Adrenal gland (tissue), 12 donors: ENCODE data around the gene COL26A1. TPM values are rescaled to one million over a fixed set of nuclear protein-coding genes. Genes with fewer than 3 reads are reported as not detected.

Experiments
- DNase-seq, 7 donors: peaks; one replicate each; pipeline ENCODE4 v3.0.0-alpha.2; 2019 to 2020
- H3K27ac ChIP-seq, 5 donors: fragments of 200-600 bp; sonication (generic) in 4 of 5; 1 replicate in 3 of 5; 2 replicates in 2 of 5; pipeline versions ENCODE4 v1.5.1 to v1.8.0; 2016 to 2020; ENCODE audit warnings: mild to moderate bottlenecking in 1 of 5
- H3K27me3 ChIP-seq: fragments of 200-600 bp; 2 replicates; pipeline ENCODE4 v1.8.0; 2021
- H3K36me3 ChIP-seq, 2 donors: fragments of 200-600 bp; replicated peaks in 1 of 2; 1 replicate in 1 of 2; 2 replicates in 1 of 2; pipeline versions ENCODE4 v1.5.1 to v1.8.0; 2018 to 2022
- H3K4me1 ChIP-seq, 2 donors: fragments of 200-600 bp; replicated peaks in 1 of 2; 1 replicate in 1 of 2; 2 replicates in 1 of 2; pipeline versions ENCODE4 v1.5.1 to v1.8.0; 2018 to 2021
- H3K4me3 ChIP-seq, 4 donors: fragments of 200-600 bp; sonication (generic) in 3 of 4; one replicate each; pipeline ENCODE4 v1.5.1; 2016 to 2018
- H3K9me3 ChIP-seq, 3 donors: fragments of 200-600 bp; sonication (generic) in 1 of 3; replicated peaks in 1 of 3; 1 replicate in 2 of 3; 2 replicates in 1 of 3; pipeline versions ENCODE4 v1.5.1 to v1.8.0; 2016 to 2021
- POLR2A ChIP-seq, 2 donors: fragments of 450-650 bp; IDR thresholded peaks; one replicate each; pipeline ENCODE4 v1.6.1; 2017; ENCODE audit warnings: antibody characterized with exemption in 2 of 2, mild to moderate bottlenecking in 2 of 2, moderate library complexity in 1 of 2
- WGBS, 4 donors: extraction: QIAGEN DNeasy Blood & Tissue Kit in 2 of 4; methylation state at CpG; one replicate each; pipeline versions ENCODE4 v1.1.5 to v1.1.7; 2013 to 2017; 5-methylcytosine and 5-hydroxymethylcytosine counted together
- intact Hi-C, 2 donors: fragments of 100-400 bp; cut with DNase I; formaldehyde crosslinking; loops; one replicate each; pipeline versions ENCODE4 v1.14.1 to v1.15.0; 2022 to 2023
- polyA plus RNA-seq, 3 donors: library from polyadenylated mRNA; stranded (reverse); fragments of 200-250 nt in 2 of 3; fragments of 350-450 nt in 1 of 3; fragmentation: Illumina TruSeq in 1 of 3; extraction: RNeasy Lipid Tissue Mini Kit (QIAGEN cat#74804) in 1 of 3; gene quantifications; one replicate each; pipeline ENCODE4 v1.2.3, GENCODE V29; 2013 to 2014
- total RNA-seq, 9 donors: library from RNA; depleted of rRNA in 4 of 9; stranded (reverse); fragments of >200 nt in 4 of 9; fragments of 120-200 nt in 1 of 9; fragmentation: NEBNext Ultra II Directional in 1 of 9; extraction: Animal tissue kit (Norgen Biotek cat#: 25700) in 1 of 9; gene quantifications; one replicate each; pipeline versions ENCODE4 v1.1.0 to v1.2.4, GENCODE V29; 2013 to 2023
- TF ChIP-seq, protein P1 (sequence below), 6 experiments: fragments of 450-650 bp in 4 of 6; fragments of 200-600 bp in 2 of 6; sonication (generic) in 1 of 6; IDR thresholded peaks; 1 replicate in 5 of 6; 2 replicates in 1 of 6; pipeline versions ENCODE4 v1.5.1 to v1.8.0; 2016 to 2021; ENCODE audit warnings: antibody characterized with exemption in 6 of 6, mild to moderate bottlenecking in 2 of 6, moderate library complexity in 1 of 6
- donor health status: healthy with polysubstance abuse.
- donor health status: Bipolar disorder and iron deficiency.
- donor health status: DM: yes; HTN: yes; CAD: no.
- donor health status: DM: no; HTN: no; CAD: no.
- donor health status: DM: no; HTN: no; CAD: no.
- donor health status: DM: yes; HTN: yes; CAD: no.

Gene COL26A1
- total and polyA plus RNA-seq, 12 donors: 0.64 to 18.8 (median 4.6) TPM

DNA sequence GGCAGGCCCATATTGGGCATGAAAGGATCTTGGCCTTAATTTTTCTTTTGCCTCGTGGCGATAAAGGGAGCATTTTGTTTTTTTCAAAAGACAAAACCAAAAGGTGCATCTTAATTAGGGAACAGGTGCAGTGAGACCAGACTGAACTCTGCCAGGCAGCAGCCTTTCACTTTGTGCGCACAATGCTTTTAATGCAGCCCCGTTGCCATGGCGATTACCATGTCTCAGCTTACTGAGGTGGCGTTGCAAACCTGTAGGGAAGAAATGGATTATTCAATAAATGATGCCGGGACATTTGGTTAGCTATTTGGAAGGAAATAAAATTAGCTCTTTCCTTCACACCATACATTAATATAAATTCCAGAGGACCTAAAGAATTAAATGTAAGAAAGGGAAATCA, 204.6 kb downstream of the COL26A1 start:
- TF ChIP-seq, protein P1, sequence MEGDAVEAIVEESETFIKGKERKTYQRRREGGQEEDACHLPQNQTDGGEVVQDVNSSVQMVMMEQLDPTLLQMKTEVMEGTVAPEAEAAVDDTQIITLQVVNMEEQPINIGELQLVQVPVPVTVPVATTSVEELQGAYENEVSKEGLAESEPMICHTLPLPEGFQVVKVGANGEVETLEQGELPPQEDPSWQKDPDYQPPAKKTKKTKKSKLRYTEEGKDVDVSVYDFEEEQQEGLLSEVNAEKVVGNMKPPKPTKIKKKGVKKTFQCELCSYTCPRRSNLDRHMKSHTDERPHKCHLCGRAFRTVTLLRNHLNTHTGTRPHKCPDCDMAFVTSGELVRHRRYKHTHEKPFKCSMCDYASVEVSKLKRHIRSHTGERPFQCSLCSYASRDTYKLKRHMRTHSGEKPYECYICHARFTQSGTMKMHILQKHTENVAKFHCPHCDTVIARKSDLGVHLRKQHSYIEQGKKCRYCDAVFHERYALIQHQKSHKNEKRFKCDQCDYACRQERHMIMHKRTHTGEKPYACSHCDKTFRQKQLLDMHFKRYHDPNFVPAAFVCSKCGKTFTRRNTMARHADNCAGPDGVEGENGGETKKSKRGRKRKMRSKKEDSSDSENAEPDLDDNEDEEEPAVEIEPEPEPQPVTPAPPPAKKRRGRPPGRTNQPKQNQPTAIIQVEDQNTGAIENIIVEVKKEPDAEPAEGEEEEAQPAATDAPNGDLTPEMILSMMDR (IDR thresholded peaks at IDR 0.05): no peak
- no peak for TF ChIP-seq POLR2A (IDR thresholded peaks at IDR 0.05)
- Histone ChIP-seq H3K4me3 (no peak overlapping the region), H3K4me1 (no peaks in the 10 kb centered on the region), H3K36me3 (no peaks in the 10 kb centered on the region), H3K27ac (no peak overlapping the region), H3K9me3 (no peaks in the 10 kb centered on the region), H3K27me3 (peaks cover 6% of the 10 kb centered on the region)
- intact Hi-C loops: no loop called here
- peak in 1 of 7 donors; percentile 10 for DNase-seq
- 87 to 95% (median 90%) methylated on average over 7 of the region's 7 CpGs for WGBS, 4 donors

DNA sequence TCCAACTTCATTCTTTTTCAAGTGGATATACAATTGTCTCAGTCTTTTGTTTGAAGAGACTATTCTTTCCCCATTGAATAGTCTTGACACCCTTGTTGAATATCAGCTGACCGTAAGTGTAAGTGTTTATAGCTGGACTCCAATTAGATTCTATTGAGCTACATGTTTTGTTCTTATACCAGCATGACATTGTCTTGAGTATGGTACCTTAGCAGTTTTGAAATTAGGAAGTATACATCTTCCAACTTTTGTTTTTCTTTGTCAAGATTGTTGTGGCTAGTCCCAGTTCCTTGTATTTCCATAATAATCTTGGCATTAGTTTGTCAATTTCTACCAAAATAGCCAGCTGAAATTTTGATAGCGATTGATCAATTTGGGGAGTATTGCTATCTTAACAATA, 209.5 kb downstream of the COL26A1 start:
- no peak overlapping the region for H3K4me3 ChIP-seq
- no peaks in the 10 kb centered on the region for H3K4me1 ChIP-seq
- no peaks in the 10 kb centered on the region for H3K36me3 ChIP-seq
- TF ChIP-seq POLR2A (IDR thresholded peaks at IDR 0.05): no peak
- TF ChIP-seq, protein P1 (IDR thresholded peaks at IDR 0.05): no peak
- H3K27ac ChIP-seq: no peak overlapping the region
- peaks cover 6% of the 10 kb centered on the region for H3K27me3 ChIP-seq
- DNase-seq: no peak
- WGBS, 4 donors: 71 to 92% (median 90%) methylated on average over 2 of the region's 2 CpGs
- peaks cover 0 to 7% (median 0%) of the 10 kb centered on the region in 3 donors for H3K9me3 ChIP-seq
- intact Hi-C loops: no loop called here

DNA sequence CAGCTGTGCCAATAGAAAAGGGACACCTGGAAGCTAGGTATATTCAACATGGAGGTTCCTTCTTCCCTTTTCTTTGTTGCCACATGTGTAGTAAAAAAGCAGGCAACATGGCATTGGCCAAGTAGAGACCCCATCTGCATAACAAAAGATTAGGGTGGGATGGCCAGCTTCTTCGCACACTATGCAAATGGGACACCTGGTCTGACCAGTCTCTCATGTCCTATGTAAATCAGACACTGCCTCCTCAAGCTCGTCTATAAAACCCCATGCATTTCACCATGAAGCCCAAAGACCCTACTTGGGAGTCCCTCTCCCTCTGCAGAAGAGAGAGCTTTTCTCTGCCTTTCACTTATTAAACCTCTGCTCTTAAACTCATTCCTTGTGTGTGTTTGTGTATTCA, 212.5 kb downstream of the COL26A1 start:
- DNase-seq: no peak
- H3K27ac ChIP-seq: no peak overlapping the region
- no peaks in the 10 kb centered on the region for H3K36me3 ChIP-seq
- no peaks in the 10 kb centered on the region for H3K4me1 ChIP-seq
- no peaks in the 10 kb centered on the region for H3K27me3 ChIP-seq
- peaks cover 0 to 7% (median 0%) of the 10 kb centered on the region in 3 donors for H3K9me3 ChIP-seq
- no peak overlapping the region for H3K4me3 ChIP-seq
- TF ChIP-seq, protein P1 (IDR thresholded peaks at IDR 0.05): no peak
- no peak for TF ChIP-seq POLR2A (IDR thresholded peaks at IDR 0.05)
- WGBS, 4 donors: 50 to 57% (median 53%) methylated on average over 2 of the region's 2 CpGs
- intact Hi-C loops: no loop called here

DNA sequence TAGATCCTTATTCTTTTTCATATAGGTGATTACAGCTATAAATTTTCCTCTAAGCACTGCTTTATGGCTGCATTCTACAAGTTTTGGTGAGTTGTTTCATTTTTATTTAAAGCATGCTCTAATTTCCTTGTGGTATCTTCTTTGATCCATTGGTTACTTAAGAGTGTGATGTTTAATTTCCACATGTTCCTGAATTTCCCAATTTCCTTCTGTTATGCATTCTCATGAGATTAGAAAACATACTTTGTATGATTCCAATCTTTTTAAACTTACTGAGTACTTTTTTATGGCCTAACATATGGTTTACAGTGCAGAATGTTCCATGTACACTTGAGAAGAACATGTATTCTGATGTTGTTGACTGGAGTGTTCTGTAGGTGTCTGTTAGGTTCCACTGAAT, 213.0 kb downstream of the COL26A1 start:
- no peak overlapping the region for H3K4me3 ChIP-seq
- no peak overlapping the region for H3K27ac ChIP-seq
- intact Hi-C loops: no loop called here
- no peaks in the 10 kb centered on the region for H3K36me3 ChIP-seq
- peaks cover 0 to 7% (median 0%) of the 10 kb centered on the region in 3 donors for H3K9me3 ChIP-seq
- DNase-seq: no peak
- no peaks in the 10 kb centered on the region for H3K27me3 ChIP-seq
- TF ChIP-seq, protein P1 (IDR thresholded peaks at IDR 0.05): no peak
- TF ChIP-seq POLR2A (IDR thresholded peaks at IDR 0.05): no peak
- no peaks in the 10 kb centered on the region for H3K4me1 ChIP-seq
